Stomach (tissue), 4 donors: ENCODE results near the gene MIOS.

Experiments
- EP300 ChIP-seq: sonication (generic); formaldehyde crosslinking; IDR thresholded peaks from one replicate; pipeline ENCODE4 v1.6.1; 2017; ENCODE audit warnings: antibody characterized with exemption
- TF ChIP-seq, protein P1 (sequence below), 7 experiments: fragments of 450-650 bp in 4 of 7; fragments of 200-600 bp in 3 of 7; sonication (generic) in 3 of 7; IDR thresholded peaks; one replicate each; pipeline ENCODE4 v1.5.1; 2016 to 2019; ENCODE audit warnings: antibody characterized with exemption in 7 of 7, control low read depth in 2 of 7, mild to moderate bottlenecking in 1 of 7

DNA sequence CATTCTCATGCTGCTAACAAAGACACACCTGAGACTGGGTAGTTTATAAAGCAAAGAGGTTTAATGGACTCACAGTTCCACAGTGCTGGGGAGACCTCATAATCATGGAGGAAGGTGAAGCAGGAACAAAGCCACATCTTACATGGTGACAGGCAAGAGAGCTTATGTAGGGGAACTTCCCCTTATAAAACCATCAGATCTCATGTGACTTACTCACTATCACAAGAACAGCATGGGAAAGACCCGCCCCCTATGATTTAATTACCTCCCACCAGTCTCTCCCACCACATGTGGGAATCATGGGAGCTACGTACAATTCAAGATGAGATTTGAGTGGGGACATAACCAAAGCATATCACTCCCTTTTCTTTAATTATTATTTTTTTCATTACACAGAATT, 47.6 kb upstream of the MIOS start:
- TF ChIP-seq EP300: no peak
- TF ChIP-seq, protein P1, sequence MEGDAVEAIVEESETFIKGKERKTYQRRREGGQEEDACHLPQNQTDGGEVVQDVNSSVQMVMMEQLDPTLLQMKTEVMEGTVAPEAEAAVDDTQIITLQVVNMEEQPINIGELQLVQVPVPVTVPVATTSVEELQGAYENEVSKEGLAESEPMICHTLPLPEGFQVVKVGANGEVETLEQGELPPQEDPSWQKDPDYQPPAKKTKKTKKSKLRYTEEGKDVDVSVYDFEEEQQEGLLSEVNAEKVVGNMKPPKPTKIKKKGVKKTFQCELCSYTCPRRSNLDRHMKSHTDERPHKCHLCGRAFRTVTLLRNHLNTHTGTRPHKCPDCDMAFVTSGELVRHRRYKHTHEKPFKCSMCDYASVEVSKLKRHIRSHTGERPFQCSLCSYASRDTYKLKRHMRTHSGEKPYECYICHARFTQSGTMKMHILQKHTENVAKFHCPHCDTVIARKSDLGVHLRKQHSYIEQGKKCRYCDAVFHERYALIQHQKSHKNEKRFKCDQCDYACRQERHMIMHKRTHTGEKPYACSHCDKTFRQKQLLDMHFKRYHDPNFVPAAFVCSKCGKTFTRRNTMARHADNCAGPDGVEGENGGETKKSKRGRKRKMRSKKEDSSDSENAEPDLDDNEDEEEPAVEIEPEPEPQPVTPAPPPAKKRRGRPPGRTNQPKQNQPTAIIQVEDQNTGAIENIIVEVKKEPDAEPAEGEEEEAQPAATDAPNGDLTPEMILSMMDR (IDR thresholded peaks at IDR 0.05): no peak
